Dedifferentiated amniotic fluid mesenchymal stem cell (primary cell): ENCODE measurements around the gene CUL7.
A peak's percentile ranks its signal among the peaks of the same experiment; 100 is the strongest.
"Not testable (repeated sequence)": the region's sequence is repeated elsewhere in the genome, so short reads cannot be mapped to it uniquely, and the experiment has no call there.

Source experiments
- DNase-seq: peaks from one replicate; pipeline ENCODE4 v3.0.0-alpha.2; 2016; ENCODE audit errors: extremely low spot score

CUL7 gene

DNA sequence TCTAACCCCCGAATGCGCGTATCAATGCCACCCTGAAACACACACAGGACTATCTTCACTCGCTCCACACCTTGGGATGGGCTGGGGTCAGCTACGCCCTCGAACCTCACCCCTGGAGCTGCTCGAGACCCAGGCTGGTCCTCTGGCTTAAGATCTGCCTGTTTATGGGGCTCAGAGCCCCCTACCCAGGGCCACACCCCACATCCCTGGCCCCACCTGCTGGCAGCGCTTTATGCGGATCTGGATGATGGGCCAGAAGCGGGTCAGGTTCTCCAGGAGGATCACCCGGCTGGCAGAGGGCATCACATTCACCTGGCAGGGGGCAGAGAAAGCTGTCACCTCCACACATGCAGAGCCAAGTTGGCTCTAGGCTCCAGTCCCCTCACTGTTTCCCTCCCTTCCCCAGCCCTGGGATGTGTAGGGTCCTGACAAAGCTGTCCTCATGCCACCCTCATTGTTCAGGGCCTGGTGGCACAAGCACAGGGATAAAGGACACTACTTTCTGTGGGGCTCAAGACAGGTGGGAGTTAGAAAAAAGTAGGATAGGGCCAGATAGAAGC is 8.2 kb downstream of the CUL7 start:
- no peak for DNase-seq

DNA sequence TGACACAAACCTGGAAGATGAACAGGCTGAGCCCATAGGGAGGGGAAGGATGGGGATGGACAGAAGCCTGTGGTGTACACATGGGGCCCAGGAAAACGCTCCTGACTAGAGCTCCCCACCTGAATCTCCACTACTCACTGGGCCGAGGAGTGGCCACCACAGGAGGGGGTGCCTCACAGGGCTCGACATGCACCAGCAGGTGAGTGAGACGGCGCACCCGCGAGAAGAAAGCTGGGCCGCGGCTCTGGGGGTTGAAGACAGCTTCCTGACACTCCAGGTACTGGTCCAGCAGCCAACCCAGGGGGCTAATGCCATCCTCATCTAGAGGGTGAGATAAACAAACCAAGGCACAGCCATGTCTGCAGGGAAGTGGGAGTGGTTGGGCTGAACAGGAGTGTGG is 10.3 kb downstream of the CUL7 start:
- no peak for DNase-seq

DNA sequence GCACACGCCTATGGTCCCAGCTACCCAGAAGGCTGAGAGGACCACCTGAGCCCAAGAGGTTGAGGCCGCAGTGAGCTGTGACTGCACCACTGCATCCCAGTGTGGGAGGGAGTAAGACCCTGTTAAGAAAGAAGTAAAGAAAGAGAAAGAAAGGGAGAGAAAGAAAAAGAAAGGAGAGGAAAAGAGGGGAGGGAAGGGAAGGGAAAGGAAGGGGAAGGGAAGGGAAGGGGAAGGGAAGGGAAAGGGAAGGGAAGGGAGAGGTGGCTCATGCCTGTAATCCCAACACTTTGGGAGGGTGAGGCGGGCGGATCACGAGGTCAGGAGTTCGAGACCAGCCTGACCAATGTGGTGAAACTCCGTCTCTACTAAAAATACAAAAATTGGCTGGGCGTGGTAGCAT is 12.2 kb downstream of the CUL7 start:
- DNase-seq = not testable (repeated sequence)

DNA sequence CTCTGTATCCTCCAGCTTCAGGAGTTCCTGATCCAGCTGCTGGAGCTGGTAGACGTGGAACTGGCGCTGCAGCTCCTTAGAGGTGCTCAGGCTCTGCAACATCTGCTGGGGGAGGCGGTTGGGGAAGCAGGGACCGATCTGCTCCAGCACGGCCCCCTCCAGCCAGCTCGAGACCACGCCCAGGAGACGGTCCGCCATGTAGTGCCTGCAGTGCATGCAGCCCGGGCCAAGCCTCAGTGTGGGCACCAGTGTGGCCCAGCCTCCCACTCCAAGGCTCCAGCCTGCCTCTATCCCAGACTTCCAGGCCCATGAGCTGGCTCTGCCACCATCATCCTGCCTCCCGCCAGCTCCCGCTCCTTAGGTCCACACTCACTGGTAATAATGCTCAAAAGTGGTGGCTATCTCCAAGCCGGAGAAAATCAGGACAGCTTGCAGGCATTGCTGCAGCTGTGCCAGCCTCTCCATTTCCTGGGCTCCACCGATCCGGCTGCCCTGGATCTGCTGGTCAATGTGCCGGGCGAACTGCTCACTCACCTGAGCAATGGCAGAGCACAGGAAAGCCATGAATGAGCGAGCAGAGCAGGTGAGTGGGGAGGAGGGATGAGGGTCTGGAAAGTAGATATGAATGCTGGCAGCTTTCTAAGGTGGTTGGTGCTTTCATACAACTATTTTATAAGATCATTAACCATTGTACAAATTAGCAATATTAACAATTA is 13.0 kb downstream of the CUL7 start:
- DNase-seq = no peak

GRCh38 chr6:43038727-43039126 is 14.9 kb downstream of the CUL7 start:
- no peak for DNase-seq

DNA sequence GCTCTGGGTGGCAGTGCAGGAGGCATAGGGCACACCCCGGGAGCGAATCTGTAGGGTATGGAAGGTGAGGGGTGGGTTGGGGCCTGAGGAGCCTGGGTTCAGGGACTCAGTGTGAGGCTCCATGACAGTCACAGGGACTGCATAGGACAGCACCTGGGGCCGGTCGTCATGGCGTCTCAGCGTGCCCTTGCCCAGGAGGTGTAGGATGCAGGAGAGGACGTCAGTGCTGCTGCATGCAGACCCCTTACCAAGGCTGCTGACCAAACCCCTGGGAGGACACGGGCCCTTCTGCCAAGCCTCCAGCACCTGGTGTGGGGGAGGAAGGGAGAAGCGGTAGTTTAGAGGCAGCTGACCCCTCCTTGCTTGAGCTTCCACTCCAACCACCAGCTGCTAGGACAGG is 15.9 kb downstream of the CUL7 start:
- no peak for DNase-seq

GRCh38 chr6:43037197-43037596 is 16.5 kb downstream of the CUL7 start:
- no peak for DNase-seq

- no peak for DNase-seq
Measured at GRCh38 chr6:43036712-43037111, 16.9 kb downstream of the CUL7 start.

GRCh38 chr6:43035495-43036194 is 18.0 kb downstream of the CUL7 start:
- no peak for DNase-seq

GRCh38 chr6:43034190-43034525 is 19.5 kb downstream of the CUL7 start:
- DNase-seq = no peak

GRCh38 chr6:43033496-43034189 is 20.0 kb downstream of the CUL7 start:
- DNase-seq = no peak

DNA sequence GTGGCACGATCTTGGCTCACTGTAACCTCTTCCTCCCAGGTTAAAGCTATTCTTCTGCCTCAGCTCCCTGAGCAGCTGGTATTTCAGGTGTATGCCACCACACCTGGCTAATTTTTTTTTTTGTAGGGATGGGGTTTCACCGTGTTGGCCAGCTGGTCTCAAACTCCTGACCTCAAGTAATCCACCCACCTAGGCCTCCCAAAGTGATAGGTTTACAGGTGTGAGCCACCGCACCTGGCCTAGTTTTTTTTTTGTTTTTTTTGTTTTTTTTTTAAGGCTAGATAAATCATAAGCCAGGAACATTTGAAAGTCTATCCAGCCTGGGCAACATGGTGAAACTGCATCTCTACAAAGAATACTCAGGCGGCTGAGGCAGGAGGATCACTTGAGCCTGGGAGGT is 21.3 kb downstream of the CUL7 start:
- DNase-seq = no peak

- no peak for DNase-seq
Measured at GRCh38 chr6:43029120-43029519, 24.5 kb downstream of the CUL7 start.

DNA sequence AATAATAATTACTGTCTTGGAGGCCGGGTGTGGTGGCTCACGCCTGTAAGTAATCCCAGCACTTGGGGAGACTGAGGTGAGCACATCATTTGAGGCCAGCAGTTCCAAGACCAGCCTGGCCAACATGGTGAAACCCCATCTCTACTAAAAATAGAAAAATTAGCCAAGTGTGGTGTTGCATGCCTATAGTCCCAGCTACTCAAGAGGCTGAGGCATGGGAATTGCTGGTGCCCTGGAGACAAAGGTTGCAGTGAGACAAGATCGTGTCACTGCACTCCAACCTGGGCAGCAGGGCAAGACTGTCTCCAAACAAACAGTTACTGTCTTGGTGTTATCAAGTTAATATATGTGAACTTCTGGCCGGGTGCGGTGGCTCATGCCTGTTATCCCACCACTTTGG is 27.3 kb downstream of the CUL7 start:
- no peak for DNase-seq

DNA sequence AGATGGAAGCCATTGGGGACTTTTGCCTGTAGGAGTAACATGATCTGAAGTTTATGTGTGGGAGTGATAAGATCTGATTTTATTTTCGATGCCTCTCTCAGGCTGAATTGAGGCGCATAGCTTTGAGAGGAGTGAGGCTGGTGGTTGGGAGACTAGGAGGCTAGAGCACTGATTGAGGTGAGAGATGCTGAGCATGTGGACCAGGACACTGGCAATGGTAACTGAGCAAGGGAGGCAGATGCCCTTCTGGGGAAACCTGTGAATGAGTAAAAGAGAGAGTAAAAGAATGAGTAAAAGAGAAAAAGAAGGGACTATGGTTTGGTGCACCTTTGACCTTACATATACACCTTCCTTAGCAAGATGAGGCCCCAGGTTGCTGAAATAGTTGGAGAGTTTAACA is 29.2 kb downstream of the CUL7 start:
- DNase-seq = no peak

GRCh38 chr6:43021270-43022047 is 32.2 kb downstream of the CUL7 start, which contains the start of gene RRP36:
TSS of gene RRP36 (plus strand) at chr6:43021623. CDS start at chr6:43021655, 32 bp downstream.
- DNase-seq = peak; percentile 68

- no peak for DNase-seq
Measured at GRCh38 chr6:43020847-43021246, 32.8 kb downstream of the CUL7 start.

GRCh38 chr6:43020052-43020705 is 33.5 kb downstream of the CUL7 start:
- DNase-seq = no peak

- no peak for DNase-seq
Measured at GRCh38 chr6:43019152-43019551, 34.5 kb downstream of the CUL7 start.

- no peak for DNase-seq
Measured at GRCh38 chr6:43016943-43017334, 36.7 kb downstream of the CUL7 start.

DNA sequence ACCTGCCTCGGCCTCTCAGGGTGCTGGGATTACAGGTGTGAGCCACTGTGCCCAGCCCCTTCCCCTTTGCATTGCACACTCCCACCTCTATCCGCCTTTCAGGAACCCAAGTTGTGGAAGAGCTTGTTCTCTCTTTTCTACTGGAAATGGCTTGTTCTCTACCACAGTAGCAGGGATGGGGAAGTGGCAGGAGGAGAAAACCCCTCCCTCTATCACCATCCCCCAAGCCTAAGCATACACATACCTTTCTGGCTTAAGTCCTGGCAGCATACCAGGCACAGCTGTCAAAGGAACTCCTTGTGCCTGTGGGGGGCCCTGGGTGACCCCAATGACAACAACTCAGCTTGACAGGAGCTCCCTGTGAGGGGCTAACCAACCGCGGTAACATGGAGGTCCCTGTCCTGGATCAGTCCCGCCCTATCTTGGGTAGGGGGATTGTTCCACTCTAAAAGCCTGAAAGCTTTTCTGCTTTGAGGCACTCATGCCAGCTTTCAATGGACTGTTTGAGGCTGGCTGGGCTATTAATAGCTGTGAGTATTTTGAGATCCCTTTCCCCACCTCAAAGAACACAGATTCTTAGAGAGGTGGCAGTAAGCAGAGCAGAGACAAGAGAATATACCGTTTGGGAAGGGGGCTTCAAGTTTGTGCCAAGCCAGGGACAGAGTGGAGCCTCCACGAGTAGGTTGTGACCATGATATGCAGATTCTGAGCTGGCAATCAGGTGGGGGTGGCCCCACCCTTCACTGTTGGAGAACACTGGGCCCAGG is 37.3 kb downstream of the CUL7 start:
- no peak for DNase-seq
